Kidney epithelial cell (primary cell): ENCODE measurements around the gene NUDT21. TPM values are rescaled to one million over a fixed set of nuclear protein-coding genes. Genes with fewer than 3 reads are reported as not detected.

Experiments
- DNase-seq: peaks from one replicate; pipeline ENCODE4 v3.0.0-alpha.2; 2010; ENCODE audit warnings: low read depth
- H3K27me3 ChIP-seq: 2 replicates; pipeline ENCODE4 v1.6.0; 2011; ENCODE audit warnings: low read length; ENCODE audit not compliant: control insufficient read depth, insufficient read depth
- H3K36me3 ChIP-seq: 2 replicates; pipeline ENCODE4 v1.5.1; 2011; ENCODE audit warnings: low read length; ENCODE audit not compliant: control insufficient read depth, insufficient read depth
- H3K4me3 ChIP-seq: 2 replicates; pipeline ENCODE4 v1.5.1; 2011; ENCODE audit warnings: low read depth, mild to moderate bottlenecking, control low read depth, low read length
- CTCF ChIP-seq: IDR thresholded peaks from 2 replicates; pipeline ENCODE4 v1.5.1; 2011; ENCODE audit warnings: mild to moderate bottlenecking, moderate library complexity, low read length, control low read depth, inconsistent platforms; ENCODE audit not compliant: insufficient read depth, poor library complexity, severe bottlenecking
- total RNA-seq: library from RNA; depleted of rRNA; stranded (reverse); fragments of >200 nt; gene quantifications from 2 replicates; pipeline ENCODE4 v1.2.3, GENCODE V29; 2015

The NUDT21 gene
- total RNA-seq, 1 donor from 2014 or later = 89.7 TPM

GRCh38 chr16:56421313-56421712, 29.8 kb downstream of the NUDT21 start:
- TF ChIP-seq CTCF = no peak
- Histone ChIP-seq H3K27me3 (no peaks in the 10 kb centered on the region), H3K4me3 (no peak overlapping the region), H3K36me3 (no peaks in the 10 kb centered on the region)
- no peak for DNase-seq

- Histone ChIP-seq H3K27me3 (no peaks in the 10 kb centered on the region), H3K36me3 (no peaks in the 10 kb centered on the region), H3K4me3 (no peak overlapping the region)
- no peak for TF ChIP-seq CTCF
- no peak for DNase-seq
These were observed 30.5 kb downstream of the NUDT21 start for GRCh38 chr16:56420613-56421012.

GRCh38 chr16:56419740-56420548, 31.2 kb downstream of the NUDT21 start:
- H3K4me3 ChIP-seq = no peak overlapping the region
- no peaks in the 10 kb centered on the region for H3K27me3 ChIP-seq
- no peaks in the 10 kb centered on the region for H3K36me3 ChIP-seq
- no peak for DNase-seq
- no peak for TF ChIP-seq CTCF

- Histone ChIP-seq H3K4me3 (no peak overlapping the region), H3K36me3 (no peaks in the 10 kb centered on the region), H3K27me3 (no peaks in the 10 kb centered on the region)
- no peak for TF ChIP-seq CTCF
- DNase-seq = no peak
These were observed 34.0 kb downstream of the NUDT21 start for GRCh38 chr16:56417138-56417537.

- no peaks in the 10 kb centered on the region for H3K36me3 ChIP-seq
- TF ChIP-seq CTCF = no peak
- H3K4me3 ChIP-seq = no peak overlapping the region
- no peak for DNase-seq
- no peaks in the 10 kb centered on the region for H3K27me3 ChIP-seq
These were observed 35.3 kb downstream of the NUDT21 start for GRCh38 chr16:56415875-56416274.

- Histone ChIP-seq H3K4me3 (no peak overlapping the region), H3K36me3 (no peaks in the 10 kb centered on the region), H3K27me3 (no peaks in the 10 kb centered on the region)
- TF ChIP-seq CTCF = no peak
- DNase-seq = no peak
These were observed 36.8 kb downstream of the NUDT21 start for GRCh38 chr16:56414366-56414765.
